Measurements from ENCODE around the gene UBB.

GRCh38 chr17:16343569-16343968 is 37.3 kb upstream of the UBB start:
- TF ChIP-seq CTCF (IDR thresholded peaks at IDR 0.05; ENCODE audit: insufficient read depth, low read depth, low read length), result no peak
- TF ChIP-seq EZH2 (IDR thresholded peaks at IDR 0.05; ENCODE audit: insufficient read depth, low read length), result no peak
